Jurkat, Clone E6-1 (cell line): Measurements from ENCODE around the gene HOXC10.

Experiments
- DNase-seq: peaks from one replicate; pipeline ENCODE4 v3.0.0-alpha.2; 2011; ENCODE audit warnings: low read depth, low spot score
- H3K4me3 ChIP-seq: 2 replicates; pipeline ENCODE4 v1.5.1; 2011; ENCODE audit warnings: mild to moderate bottlenecking, low read length, control low read depth, moderate library complexity

Gene HOXC10

GRCh38 chr12:53961025-53961761 lies 23.8 kb upstream of the HOXC10 start:
- DNase-seq, result no peak
- no peak overlapping the region for H3K4me3 ChIP-seq

- no peak for DNase-seq
- no peak overlapping the region for H3K4me3 ChIP-seq
Observed at GRCh38 chr12:53963005-53963404, 21.9 kb upstream of the HOXC10 start.

GRCh38 chr12:53963434-53964314 lies 21.3 kb upstream of the HOXC10 start:
- no peak for DNase-seq

GRCh38 chr12:53964315-53964713 lies 20.6 kb upstream of the HOXC10 start:
- no peak overlapping the region for H3K4me3 ChIP-seq
- DNase-seq, result no peak

More at GRCh38 chr12:53963434-53964314, 21.3 kb upstream of the HOXC10 start:
- no peak overlapping the region for H3K4me3 ChIP-seq

- DNase-seq, result no peak
- H3K4me3 ChIP-seq, result no peak overlapping the region
Observed at GRCh38 chr12:53965281-53966084, 19.5 kb upstream of the HOXC10 start.

GRCh38 chr12:53966085-53966384 lies 18.9 kb upstream of the HOXC10 start:
- no peak for DNase-seq
- no peak overlapping the region for H3K4me3 ChIP-seq

GRCh38 chr12:53966385-53967133 lies 18.4 kb upstream of the HOXC10 start:
- H3K4me3 ChIP-seq, result no peak overlapping the region
- DNase-seq, result no peak

GRCh38 chr12:53967421-53967925 lies 17.5 kb upstream of the HOXC10 start:
- no peak overlapping the region for H3K4me3 ChIP-seq
- DNase-seq, result no peak

- no peak for DNase-seq
- no peak overlapping the region for H3K4me3 ChIP-seq
Observed at GRCh38 chr12:53968214-53969127, 16.5 kb upstream of the HOXC10 start.

- no peak overlapping the region for H3K4me3 ChIP-seq
- DNase-seq, result no peak
Observed at GRCh38 chr12:53969588-53970259, 15.2 kb upstream of the HOXC10 start.

GRCh38 chr12:53970451-53970850 lies 14.5 kb upstream of the HOXC10 start:
- H3K4me3 ChIP-seq, result no peak overlapping the region
- DNase-seq, result no peak

GRCh38 chr12:53971129-53971528 lies 13.8 kb upstream of the HOXC10 start:
- no peak overlapping the region for H3K4me3 ChIP-seq
- no peak for DNase-seq

GRCh38 chr12:53971686-53972085 lies 13.3 kb upstream of the HOXC10 start:
- DNase-seq, result no peak
- H3K4me3 ChIP-seq, result no peak overlapping the region

- DNase-seq, result no peak
Observed at GRCh38 chr12:53972152-53972702, 12.7 kb upstream of the HOXC10 start.

GRCh38 chr12:53972722-53973235 lies 12.2 kb upstream of the HOXC10 start, which contains the start of gene HOXC11:
Gene HOXC11 (plus strand): TSS chr12:53973126. CDS start chr12:53973242, 116 bp downstream.
- no peak for DNase-seq
- no peak within 1 kb of the TSS for H3K4me3 ChIP-seq

More at GRCh38 chr12:53972152-53972702, 12.7 kb upstream of the HOXC10 start:
- no peak overlapping the region for H3K4me3 ChIP-seq

- no peak for DNase-seq
- no peak overlapping the region for H3K4me3 ChIP-seq
Observed at GRCh38 chr12:53973236-53974042, 11.5 kb upstream of the HOXC10 start.
